Measurements from ENCODE around the gene ZNF324. TPM values are rescaled to one million over a fixed set of nuclear protein-coding genes. Genes with fewer than 3 reads are reported as not detected.

Gene ZNF324
- total and polyA plus RNA-seq, 9 donors: 3.9 to 20.2 (median 17.3) TPM

DNA sequence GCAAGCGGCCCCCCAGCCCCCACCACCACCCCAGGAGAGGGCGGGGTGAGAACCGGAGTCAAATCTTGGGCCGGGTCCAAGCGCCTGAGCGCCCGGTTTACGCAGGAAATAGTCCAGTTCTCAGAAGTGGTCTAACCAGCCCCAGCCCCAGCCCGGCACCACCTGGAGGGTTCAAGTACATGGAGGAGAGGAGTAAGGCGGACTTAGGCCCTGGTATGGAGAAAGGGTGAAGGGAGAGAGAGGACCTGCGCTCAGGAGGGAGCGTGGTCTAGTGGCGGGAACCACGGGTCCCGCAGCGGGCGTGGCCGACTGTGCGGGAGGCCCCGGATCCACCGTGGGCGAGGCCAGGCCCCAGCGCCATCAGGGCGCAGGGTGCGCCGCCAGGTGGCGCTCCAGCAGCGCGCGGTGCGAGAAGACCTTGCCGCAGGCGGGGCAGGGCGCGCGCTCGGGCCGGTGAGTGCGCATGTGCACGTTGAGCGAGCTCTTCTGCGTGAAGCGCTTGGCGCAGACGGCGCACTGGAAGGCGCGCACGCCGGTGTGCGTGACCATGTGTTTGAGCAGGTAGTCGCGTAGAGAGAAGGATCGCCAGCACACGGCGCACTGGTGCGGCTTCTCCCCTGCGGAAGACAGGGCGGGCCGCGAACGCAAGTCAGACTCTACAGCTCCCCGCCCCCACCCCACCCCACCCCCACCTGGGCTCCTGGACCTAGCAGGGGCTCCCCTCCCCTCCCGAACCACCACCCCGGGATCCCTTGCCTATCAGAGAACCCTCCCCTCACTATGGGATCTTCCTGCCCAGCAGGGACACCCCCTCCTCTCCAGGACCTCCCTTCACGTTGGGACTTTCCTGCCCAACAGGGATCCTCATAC lies 47.0 kb downstream of the ZNF324 start:
- peak overlapping the region; percentile 14 for H3K4me3 ChIP-seq
- DNase-seq: peak; percentile 82 to 94 (median 88)

DNA sequence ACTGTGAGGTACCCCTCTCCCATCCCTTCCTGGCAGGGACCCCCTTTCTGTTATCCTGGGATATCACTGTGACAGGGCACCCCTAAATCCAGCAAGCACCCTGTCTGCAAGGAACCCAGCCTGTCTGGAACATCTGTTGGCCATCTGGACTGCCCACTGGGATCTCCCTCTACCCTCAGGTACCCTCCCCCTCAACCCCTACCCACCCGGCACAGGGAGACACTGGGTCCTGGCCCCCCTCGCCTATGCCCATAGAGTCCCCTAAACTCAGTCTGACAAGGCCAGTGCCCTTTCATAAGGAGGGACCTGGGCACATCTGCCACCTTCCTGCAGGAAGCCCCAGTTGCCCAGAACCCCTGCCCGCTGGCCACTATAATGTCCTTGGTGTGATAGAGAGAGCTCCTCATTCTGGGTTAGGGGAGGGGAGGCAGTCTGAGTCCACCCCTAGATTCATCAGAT lies 47.7 kb downstream of the ZNF324 start:
- TF ChIP-seq POLR2A (IDR thresholded peaks at IDR 0.05) (no peak), EP300 (IDR thresholded peaks at IDR 0.05) (no peak)
- TF ChIP-seq, protein P1, sequence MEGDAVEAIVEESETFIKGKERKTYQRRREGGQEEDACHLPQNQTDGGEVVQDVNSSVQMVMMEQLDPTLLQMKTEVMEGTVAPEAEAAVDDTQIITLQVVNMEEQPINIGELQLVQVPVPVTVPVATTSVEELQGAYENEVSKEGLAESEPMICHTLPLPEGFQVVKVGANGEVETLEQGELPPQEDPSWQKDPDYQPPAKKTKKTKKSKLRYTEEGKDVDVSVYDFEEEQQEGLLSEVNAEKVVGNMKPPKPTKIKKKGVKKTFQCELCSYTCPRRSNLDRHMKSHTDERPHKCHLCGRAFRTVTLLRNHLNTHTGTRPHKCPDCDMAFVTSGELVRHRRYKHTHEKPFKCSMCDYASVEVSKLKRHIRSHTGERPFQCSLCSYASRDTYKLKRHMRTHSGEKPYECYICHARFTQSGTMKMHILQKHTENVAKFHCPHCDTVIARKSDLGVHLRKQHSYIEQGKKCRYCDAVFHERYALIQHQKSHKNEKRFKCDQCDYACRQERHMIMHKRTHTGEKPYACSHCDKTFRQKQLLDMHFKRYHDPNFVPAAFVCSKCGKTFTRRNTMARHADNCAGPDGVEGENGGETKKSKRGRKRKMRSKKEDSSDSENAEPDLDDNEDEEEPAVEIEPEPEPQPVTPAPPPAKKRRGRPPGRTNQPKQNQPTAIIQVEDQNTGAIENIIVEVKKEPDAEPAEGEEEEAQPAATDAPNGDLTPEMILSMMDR (IDR thresholded peaks at IDR 0.05): no peak
- Histone ChIP-seq H3K4me3 (no peak overlapping the region), H3K27ac (no peak overlapping the region), H3K27me3 (no peaks in the 10 kb centered on the region), H3K4me1 (ENCODE audit: insufficient read depth) (peaks cover 8% of the 10 kb centered on the region), H3K36me3 (no peaks in the 10 kb centered on the region), H3K9me3 (no peaks in the 10 kb centered on the region)
- no peak for DNase-seq
- intact Hi-C loops (cut with DNase I): no loop called here
- 42 to 58% (median 44%) methylated on average over 3 of the region's 3 CpGs for WGBS, 3 donors

More for the DNA sequence above, 47.0 kb downstream of the ZNF324 start:
- peak; percentile 17 for TF ChIP-seq POLR2A (IDR thresholded peaks at IDR 0.05)
- no peak for TF ChIP-seq EP300 (IDR thresholded peaks at IDR 0.05)
- TF ChIP-seq, protein P1 (IDR thresholded peaks at IDR 0.05): peak; percentile 79 to 88 (median 87)
- no peaks in the 10 kb centered on the region for H3K36me3 ChIP-seq
- H3K27me3 ChIP-seq: no peaks in the 10 kb centered on the region
- no peaks in the 10 kb centered on the region for H3K9me3 ChIP-seq
- intact Hi-C loops (cut with DNase I): no loop called here
- WGBS, 3 donors: 12 to 31% (median 15%) methylated on average over 27 to 66 of the region's 66 CpGs
- peak overlapping the region in 1 of 2 donors; percentile 19 for H3K27ac ChIP-seq
- H3K4me1 ChIP-seq (ENCODE audit: insufficient read depth): peaks cover 8% of the 10 kb centered on the region

- Histone ChIP-seq H3K4me3 (no peak overlapping the region), H3K9me3 (no peaks in the 10 kb centered on the region), H3K27me3 (no peaks in the 10 kb centered on the region), H3K4me1 (ENCODE audit: insufficient read depth) (peaks cover 8% of the 10 kb centered on the region), H3K36me3 (no peaks in the 10 kb centered on the region), H3K27ac (no peak overlapping the region)
- 80 to 90% (median 81%) methylated on average over 2 of the region's 2 CpGs for WGBS, 3 donors
- no peak for DNase-seq
- no peak for TF ChIP-seq EP300 (IDR thresholded peaks at IDR 0.05)
- TF ChIP-seq, protein P1 (IDR thresholded peaks at IDR 0.05): no peak
- TF ChIP-seq POLR2A (IDR thresholded peaks at IDR 0.05): no peak
- intact Hi-C loops (cut with DNase I): no loop called here
Observed at GRCh38 chr19:58515259-58515658, 48.4 kb downstream of the ZNF324 start.

- WGBS, 3 donors: 74 to 86% (median 79%) methylated on average over 24 to 25 of the region's 25 CpGs
- H3K4me1 ChIP-seq (ENCODE audit: insufficient read depth): peaks cover 10% of the 10 kb centered on the region
Observed at GRCh38 chr19:58516246-58516836, 49.5 kb downstream of the ZNF324 start.

More at GRCh38 chr19:58516246-58516836, 49.5 kb downstream of the ZNF324 start:
- DNase-seq: peak in 1 of 5 donors; percentile 34
- Histone ChIP-seq H3K27me3 (no peaks in the 10 kb centered on the region), H3K27ac (no peak overlapping the region), H3K4me3 (no peak overlapping the region), H3K36me3 (no peaks in the 10 kb centered on the region), H3K9me3 (no peaks in the 10 kb centered on the region)
- intact Hi-C loops (cut with DNase I): no loop called here
- TF ChIP-seq, protein P1 (IDR thresholded peaks at IDR 0.05): no peak
